HG02938 (cell line): ENCODE results near the gene DLGAP1.
"Not testable (repeated sequence)": the region's sequence is repeated elsewhere in the genome, so short reads cannot be mapped to it uniquely, and the experiment has no call there.

Source experiments
- ATAC-seq: cut with Tn5 transposase; IDR thresholded peaks from one replicate; pipeline ENCODE4 v1.9.1; 2021; ENCODE audit warnings: mild to moderate bottlenecking, moderate library complexity; ENCODE audit not compliant: unreplicated experiment

The DLGAP1 gene

DNA sequence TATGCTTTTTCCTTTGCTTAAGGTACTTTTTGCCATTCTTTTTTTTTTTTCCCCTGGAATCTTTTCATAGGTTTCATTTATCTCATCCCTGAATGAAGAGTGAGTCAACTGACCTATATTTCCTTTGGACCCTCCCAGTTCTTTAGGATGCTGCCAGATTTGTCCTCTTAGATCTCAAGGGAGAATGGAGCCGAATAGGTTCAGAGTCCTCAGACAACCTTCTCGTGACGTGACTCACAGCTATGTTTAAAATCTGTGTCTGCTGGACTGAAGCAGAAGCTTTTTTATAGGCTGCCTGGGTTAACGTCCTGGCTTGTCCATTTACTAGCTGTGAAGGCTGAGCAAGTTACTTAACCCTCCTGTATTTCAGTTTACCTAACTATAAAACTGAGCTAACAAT is 358.6 kb downstream of the DLGAP1 start:
- no peak for ATAC-seq

DNA sequence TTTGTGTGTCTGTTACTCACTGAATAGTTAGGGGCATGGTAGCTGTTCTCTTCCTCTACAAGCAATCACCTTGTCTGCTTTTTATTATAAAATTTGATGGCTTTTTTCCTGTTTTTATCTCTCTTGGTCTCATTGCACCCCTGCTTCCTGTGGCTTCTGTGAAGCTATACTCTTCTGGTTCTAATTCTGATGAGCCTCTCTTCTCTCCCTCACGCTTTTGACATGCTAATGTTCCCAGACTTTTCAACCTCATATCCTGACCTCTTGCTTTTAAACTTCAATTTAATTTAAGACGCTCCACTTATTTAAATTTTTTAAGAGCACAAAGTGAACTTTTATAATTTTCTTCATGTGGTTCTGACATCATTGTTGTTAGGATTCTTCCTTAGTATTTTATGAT is 361.4 kb downstream of the DLGAP1 start:
- no peak for ATAC-seq

DNA sequence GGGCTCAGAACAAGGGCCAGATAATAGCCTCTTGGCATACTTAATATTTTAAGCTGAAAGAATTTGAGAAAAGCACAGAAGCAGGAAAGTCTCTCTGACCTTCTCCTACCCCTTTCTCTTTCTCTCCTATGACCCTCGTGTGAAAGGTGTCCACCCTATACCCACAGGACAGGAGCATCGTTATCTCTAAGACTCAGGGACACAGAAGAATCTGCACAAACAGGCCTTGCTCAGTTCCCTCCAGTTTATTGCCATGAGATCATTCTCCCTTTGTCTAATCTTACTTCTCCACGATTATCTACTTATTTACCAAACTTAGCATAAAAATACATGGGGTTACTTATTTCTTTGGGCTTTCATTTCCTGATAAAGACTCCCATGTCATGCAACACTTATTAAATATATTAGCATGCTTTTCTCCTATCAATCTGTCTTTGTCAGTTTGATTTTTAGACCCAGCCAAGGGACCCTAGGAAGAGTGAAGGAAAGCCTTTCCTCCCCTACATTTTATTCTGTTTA is 370.7 kb downstream of the DLGAP1 start:
- ATAC-seq = no peak

DNA sequence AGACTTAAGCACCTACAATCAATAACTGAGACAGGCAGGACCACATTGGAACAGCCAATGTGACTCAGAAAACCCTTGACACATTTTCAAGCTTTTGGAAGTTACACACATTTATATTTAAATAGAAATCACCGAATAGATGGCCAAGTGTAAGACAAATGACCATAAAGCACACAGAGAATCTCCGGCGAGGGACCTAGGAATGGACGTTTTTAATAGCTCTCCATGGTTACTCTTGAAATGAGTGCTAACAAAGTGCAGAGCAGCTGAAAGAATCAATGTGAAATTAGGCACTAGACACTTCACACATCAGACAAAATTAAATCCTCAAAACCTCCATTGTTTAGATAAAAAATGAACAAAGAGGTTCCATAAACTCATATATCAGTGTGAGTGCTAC is 376.9 kb downstream of the DLGAP1 start:
- ATAC-seq = no peak

DNA sequence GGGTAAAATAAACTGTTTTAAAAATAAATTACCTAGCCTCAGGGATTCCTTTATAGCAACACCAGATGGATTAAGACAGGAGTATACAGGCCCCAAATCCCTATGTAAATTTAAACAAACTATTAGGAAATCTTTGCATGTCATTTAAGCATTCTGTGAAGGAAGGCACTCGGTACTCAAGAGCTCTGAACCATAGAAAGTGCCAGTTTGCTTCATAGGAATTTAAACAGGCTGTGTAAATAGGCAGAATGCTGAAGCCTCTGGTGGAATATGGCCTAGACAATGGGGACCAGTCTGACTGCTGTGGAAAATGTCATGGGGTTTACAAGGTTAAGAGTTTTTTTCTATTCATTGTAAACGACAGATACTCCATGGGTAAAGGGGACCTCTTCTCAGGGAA is 377.4 kb downstream of the DLGAP1 start:
- no peak for ATAC-seq

DNA sequence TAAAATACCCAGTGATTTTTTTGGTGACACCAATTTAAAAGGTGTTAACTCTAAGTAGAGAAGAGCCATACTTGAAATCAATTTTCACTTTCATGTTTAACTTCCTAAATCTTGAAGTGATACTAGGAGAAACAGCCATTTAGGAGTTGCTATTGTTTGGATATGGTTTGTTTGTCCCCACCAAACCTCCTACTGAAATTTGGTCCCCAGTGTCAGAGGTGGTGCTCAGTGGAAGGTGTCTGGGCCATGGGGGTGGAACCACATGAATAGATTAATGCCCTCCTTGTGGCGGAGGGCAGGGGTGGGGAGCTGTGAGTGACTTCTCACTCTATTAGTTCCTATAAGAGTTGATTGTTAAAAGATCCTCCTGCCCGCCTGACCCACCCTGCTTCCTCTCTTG is 377.9 kb downstream of the DLGAP1 start:
- ATAC-seq = no peak

DNA sequence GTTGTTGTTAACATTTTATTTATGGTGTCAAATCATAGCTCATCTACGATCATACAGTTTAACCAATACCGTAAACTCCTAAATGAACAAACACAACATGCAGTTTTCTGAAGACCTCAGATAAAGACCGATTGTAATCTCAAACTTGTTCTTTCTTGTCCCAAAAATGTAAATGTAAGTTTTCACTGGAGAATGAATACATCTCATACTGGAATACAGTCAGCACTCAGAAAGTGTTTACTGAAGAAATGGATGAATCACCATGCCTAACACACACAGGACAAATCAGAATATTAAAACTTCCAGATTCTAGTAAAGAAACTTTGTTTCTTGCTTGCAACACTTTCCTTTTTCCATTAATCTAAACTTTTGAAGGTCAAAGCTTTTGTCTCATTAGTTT is 380.5 kb downstream of the DLGAP1 start:
- no peak for ATAC-seq

DNA sequence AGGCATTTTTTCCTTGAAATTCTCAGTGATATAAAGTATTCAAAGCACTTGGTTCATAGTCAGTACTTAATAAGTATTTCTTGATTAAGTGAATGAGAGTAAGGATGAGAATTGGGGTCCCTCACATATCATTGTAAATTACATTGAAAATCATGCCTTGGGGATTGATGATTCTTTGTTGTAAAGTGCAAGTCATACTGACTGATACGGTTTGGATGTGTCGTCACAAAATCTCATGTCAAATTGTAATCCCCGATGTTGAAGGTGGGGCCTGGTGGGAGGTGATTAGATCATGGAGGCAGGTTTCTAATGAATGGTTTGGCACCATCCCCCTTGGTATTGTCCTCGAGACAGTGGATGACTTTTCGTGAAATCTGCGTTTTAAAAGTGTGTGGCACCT is 385.9 kb downstream of the DLGAP1 start:
- ATAC-seq = no peak

DNA sequence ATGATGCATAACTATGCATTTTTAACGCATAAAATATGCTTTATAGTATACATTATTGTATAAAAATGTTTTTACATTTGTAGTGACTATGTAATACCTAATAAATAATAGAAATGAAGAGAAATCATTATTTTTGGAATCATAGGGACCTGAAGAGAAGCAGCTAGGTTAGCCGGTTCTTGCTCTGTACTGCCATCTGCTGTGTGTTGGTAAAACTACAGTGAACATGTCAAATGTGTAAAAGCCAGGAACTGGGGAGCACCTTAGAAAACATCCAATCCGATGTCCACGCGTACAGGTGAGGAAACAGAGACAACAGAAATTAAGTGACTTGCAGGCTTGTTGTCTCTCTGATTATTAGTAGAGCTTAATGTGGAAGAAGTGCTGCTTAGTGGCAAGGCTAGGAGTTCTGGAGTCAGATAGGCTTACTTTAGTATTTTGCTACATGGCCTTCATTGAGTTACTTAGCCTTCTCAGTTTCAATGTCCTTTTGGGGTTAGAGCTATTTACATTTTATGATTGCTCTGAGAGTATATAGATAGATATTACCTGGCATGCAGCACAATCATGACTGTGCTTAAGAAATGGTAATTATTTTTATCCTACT is 386.5 kb downstream of the DLGAP1 start:
- ATAC-seq = peak; percentile 79

DNA sequence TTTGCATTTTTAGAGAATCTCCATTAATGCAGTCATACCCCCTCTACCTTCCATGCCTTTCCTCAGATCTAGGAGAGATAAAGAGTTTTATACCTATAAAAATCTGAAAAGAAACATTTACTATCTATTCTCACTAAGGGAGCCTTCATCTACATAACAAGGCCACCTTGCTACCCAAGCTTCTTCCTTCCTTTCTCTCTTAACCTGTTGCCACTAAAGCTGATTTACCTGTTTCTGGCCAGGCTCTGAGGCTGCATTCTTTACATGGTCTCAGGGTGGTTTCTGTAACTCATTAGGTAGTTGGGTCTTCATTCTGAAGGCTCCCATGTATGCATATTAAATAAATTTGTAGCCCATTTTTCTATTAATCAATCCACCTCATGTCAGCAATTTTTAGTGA is 391.6 kb downstream of the DLGAP1 start:
- ATAC-seq = no peak

DNA sequence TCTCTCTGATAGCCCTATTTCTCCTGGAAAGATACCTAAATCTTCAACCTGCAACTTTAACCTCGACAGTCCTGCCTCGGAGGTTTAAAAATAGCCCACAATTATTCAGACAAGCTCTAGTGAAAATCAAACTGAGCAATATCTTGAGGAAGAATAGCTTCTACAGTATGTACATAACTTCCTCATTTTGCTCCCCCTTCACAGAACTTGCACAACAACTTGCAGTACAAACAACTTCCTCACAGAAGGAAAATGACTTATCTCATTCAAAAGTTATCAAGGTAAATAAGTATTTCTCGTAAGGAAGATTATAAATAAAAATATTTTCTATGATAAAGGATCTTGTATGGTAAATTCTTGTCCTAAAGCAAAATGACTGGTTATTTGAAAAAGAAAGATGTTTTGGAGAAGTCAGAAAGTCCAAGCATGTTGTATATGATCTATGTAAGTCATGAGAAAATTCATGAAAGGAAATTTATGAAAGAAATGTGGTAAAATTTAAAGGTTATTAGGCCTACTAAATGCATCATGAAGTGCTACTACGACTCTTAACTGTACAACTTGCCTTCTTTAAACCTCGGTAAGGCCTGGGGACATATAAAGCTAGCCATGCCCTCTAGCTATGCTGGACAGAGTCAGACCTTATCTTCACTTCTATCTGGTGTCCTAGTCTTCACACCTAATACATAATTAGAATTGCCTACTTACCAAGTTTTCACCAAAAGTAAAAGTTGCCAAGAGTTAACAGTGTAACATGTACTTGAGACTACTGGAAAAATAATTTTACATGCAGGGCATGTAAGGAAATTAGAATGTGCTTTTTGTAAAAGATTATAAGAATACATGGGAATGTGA is 394.5 kb downstream of the DLGAP1 start:
- ATAC-seq = no peak

DNA sequence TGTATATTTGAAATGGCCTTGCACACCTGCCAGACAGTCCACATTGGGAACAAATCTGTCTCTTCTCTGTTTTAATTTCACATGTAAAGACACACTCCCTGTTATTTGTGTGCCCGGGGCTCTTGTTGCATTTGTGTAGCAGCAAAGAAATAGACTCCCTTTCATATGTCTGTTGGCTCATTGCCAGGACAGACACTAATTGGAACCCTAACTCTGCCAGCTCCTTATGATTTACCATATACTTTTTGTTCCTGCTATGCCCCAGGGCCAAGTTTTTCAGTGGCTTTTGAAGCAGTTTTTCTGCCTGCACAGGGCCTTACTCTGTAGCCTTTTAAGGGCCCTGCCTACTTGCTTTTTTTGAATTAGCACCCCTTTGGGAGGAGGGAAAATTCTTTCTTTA is 396.9 kb downstream of the DLGAP1 start:
- no peak for ATAC-seq

DNA sequence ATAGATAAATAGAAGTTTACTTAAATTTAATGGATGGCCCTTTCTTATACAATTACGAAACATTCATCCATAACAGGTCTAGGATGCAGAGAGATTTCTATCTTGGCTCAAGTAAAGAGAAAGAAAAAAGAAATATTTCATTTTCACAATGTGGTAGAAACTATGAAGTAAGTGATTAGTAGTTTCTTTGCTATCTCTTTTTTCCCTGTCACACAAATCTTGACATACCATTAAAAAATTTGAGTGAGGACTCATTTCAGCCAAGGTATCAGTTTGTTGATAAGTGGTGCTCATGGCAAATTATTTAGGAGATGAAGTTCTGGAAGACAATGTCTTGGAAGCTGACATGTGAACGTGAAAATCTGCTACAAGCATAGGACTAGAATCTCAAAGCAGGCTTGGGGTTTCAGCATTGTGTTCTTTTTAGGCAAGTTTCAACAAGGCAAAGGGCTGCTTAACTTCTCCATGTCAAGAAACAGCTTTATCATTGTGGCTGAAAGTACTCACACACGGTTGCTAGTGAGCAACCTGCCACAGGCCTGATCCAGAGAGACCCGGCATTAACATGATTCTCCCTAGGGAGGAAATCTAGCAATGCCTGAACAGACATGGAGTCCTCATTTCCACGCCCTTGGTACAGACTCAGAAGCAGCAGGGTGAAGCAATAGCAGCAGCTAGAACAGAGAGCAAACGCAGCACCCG is 414.6 kb downstream of the DLGAP1 start:
- no peak for ATAC-seq

DNA sequence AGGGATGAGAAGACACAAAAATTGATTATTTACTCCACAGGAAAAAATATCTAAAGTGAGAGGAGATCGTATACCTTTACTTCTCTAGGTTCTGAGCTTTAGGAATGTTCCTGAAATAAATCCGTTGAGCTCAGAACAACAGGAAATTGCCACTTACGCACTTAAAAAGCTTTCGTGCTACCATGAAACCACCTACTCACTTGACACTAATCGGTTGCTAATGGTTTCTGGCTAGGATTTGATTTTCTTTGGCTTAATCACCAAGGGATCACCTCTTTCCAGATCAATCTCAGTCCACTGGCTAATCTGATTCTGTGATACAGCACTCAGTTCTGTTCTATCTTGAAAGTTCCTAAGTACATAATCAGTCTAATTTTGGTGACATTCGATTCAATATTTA is 419.6 kb downstream of the DLGAP1 start:
- ATAC-seq = no peak

DNA sequence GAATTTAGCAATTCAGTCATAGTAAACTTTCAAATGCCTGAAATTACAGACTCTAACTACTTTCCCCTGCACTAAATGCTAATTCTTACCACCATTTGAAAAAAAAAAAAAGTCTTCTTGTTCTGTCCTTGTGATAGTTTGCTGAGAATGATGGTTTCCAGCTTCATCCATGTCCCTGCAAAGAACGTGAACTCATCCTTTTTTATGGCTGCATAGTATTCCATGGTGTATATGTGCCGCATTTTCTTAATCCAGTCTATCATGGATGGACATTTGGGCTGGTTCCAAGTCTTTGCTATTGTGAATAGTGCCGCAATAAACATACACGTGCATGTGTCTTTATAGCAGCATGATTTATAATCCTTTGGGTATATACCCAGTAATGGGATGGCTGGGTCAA is 420.3 kb downstream of the DLGAP1 start:
- ATAC-seq = not testable (repeated sequence)

DNA sequence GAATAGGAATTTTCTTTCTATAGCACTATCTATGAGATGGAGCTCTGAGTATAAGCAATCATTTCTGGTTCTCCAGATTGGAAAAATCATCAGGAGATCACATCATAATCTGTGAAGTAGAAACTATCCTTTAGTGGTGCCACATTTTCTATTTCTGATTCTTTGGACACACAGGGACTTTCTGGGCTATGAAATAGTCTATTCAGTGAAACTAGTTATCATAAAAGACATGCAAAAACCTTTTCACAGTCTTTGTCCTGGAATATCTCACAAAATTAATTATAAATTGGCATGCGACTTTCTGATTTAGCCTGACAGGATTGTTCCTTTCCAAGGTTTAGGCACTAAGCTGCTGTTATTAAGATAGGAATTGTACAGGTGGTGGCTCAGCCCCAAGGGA is 428.6 kb downstream of the DLGAP1 start:
- ATAC-seq = no peak

DNA sequence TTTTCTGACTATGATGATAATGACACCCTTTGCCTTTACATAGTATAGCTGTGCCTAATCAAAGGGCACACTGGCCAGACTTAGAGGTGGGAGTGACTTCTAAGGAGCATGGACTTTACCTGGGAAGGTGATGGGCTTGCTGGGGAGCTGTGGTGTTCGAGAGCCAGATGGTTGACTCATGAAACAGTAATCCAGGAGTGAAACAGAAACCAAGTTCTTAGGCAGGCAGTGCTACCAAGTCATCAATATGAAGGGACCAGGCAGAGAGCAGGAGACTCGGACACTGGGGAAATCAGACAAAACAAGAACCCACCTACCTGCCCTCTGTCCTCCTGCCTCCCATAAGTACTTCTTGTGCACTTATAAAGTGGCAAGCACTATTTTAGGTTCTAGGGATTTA is 430.4 kb downstream of the DLGAP1 start:
- ATAC-seq = no peak

DNA sequence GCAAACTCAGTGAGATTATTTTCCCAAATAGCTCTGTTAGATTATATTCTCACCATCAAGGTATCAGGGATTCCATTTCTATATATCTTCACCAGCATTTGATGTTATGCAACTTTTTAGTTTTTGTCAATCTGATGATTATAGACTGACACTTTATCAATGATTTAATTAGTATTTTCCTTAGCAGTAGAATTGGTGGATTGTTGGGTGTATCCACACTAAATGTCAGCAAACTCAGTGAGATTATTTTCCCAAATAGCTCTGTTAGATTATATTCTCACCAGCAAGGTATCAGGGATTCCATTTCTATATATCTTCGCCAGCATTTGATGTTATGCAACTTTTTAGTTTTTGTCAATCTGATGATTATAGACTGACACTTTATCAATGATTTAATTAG is 432.4 kb downstream of the DLGAP1 start:
- not testable (repeated sequence) for ATAC-seq

DNA sequence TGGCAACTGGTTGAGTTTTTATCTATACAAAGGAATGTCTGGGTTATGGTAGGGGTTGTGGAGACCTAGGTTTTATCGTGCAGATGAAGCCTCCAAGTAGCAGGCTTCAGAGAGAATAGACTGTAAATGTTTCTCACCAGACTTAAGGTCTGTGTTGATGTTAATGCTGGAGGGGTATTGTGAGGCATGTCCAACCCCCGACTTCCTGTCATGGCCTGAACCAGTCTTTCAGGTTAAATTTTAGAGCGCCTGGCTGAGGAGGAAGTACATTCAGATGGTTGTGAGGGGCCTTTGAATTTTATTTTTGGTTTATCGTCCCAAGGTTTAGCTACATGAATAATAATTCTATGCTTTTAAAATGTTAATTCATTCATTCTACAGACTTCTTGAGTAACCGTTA is 435.1 kb downstream of the DLGAP1 start:
- ATAC-seq = no peak

DNA sequence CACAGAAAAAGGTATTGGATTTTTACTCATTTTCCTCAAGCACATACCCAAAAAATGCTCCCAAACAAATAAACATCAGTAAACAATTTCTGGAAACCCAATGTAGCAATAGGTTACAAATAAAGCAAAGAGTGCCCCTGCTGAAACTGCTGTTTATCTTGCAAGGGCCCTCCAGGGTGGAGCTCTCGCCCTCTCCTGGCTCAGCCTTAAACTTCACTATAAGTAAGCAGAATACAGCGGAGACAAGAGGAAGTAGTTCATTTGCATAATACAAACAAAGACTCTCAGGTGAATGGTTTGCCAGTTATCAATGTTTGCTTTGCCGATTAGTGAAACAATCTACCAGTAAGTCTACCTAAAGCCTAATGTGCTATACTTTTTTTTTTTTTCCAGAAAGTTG is 437.6 kb downstream of the DLGAP1 start:
- ATAC-seq = peak; percentile 73

DNA sequence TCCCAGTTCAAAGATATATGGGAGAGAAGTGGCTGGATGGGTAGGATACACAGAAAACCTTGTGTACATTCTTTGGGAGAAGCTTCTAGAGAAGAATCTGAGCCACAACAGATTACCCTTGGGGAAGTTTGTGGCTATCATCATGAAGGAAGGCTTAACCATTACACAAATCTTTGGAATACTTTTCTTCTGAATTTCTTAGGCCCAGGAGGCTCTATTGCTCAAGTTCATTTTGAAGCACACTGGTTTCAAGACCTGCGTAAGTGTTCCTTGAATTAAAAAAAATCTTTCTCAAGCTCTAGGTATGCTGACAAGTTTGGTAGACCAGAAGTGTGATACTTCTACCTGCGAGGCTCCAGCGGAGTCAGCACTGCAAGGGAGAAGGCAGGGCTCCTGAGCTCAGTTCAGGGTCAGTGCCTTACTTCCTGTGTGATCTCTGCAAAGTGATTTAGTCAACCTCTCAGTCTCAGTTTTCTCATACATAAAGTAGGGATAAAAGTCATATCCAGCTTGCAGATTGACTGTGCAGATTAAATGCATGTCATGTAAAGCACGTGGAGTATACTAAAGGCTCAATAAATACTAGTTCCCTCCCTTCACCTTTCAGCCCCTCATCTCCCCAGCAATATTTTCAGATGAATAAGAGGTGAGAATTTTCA is 438.6 kb downstream of the DLGAP1 start:
- no peak for ATAC-seq
